ENCODE data around the gene TTC4.

Gene TTC4, protein sequence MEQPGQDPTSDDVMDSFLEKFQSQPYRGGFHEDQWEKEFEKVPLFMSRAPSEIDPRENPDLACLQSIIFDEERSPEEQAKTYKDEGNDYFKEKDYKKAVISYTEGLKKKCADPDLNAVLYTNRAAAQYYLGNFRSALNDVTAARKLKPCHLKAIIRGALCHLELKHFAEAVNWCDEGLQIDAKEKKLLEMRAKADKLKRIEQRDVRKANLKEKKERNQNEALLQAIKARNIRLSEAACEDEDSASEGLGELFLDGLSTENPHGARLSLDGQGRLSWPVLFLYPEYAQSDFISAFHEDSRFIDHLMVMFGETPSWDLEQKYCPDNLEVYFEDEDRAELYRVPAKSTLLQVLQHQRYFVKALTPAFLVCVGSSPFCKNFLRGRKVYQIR

DNA sequence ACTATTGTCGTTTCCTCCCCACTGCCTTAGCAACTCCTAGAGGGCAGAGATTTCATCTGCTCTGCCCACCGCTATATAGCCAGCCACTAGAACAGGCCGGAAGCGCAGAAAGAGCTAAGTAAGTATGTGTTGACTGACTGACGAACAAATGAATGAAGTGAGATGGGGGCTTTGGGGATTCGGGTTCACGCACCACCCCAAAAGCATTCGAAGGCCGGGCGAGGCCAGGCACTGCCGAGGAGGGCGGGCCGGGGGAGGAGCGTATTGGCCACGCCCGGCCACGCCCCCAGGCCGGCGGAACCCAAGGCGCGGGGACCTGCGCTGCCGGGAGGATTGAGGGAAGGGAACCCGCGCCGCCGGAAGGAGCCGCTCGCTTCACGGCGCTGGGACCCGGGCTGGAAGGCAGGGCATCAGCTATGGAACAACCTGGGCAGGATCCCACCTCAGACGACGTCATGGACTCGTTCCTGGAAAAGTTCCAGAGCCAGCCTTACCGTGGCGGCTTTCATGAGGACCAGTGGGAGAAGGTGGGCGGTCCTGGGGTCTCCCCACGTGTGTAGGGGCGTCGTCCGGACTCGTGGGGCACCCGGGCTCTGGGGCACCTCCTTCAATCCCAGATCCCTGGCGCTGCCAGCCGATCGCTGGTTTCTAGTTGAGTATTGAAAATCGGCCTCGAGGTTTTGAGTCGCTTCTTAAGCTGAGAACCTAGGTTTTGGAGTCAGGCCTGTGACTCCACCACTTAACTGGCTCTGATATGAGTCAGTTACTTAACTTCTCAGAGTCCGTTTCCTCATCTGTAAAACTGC is at the start of gene TTC4:
TSS of gene TTC4 (plus strand) at position 369 of the 806 bp plus-strand sequence. CDS start at position 417, 48 bp downstream.
- peak; percentile 84 for DNase-seq (ENCODE audit: low spot score)

GRCh38 chr1:54666333-54666732 is 49.3 kb upstream of the TTC4 start:
- no peak for DNase-seq (ENCODE audit: low spot score)

GRCh38 chr1:54667797-54668196 is 47.9 kb upstream of the TTC4 start:
- no peak for DNase-seq (ENCODE audit: low spot score)

GRCh38 chr1:54668567-54668966 is 47.1 kb upstream of the TTC4 start:
- no peak for DNase-seq (ENCODE audit: low spot score)

- peak; percentile 48 for DNase-seq (ENCODE audit: low spot score)
These were observed 43.6 kb upstream of the TTC4 start for GRCh38 chr1:54671985-54672608.

DNA sequence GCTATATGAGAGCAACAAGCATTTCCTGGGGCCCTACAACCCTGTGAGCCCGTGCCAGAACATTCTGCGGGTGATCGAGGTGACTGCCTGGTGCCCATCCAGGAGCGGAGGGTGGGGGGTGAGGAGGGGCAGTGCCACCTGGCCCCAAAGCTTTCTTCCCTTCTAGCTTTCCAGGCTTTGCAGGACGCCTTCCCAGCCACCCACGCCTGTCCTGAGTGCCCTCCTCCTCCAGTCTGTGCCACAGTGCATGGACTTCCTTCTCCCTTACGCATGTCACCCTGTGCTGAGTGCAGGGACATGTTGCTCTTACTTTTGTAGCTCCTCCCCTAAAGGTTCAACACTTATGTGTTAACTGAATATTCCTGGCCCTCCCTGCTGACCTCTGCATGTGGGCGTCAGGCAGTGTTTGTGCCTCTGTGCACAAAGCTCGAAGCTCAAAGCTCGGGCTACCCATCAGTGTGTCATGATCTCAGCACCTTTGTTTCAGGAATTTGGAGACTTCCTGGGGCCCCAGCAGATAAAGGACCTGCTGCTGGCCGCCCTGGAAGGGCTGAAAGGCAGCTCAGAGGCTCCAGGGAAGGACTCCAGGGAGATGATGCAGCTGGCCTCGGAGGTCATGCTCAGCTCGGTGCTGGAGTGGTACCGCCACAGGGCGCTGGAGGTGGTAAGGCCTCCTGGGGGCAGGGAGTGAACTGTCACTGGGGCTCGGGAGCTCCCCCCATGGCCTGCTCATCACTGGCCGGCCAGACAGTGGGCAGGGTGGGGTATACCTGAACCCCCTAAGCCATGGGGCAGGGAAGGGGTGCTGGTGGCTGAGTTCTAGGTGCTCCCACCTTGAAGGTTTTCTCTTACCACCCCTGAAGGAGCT is 36.7 kb upstream of the TTC4 start:
- no peak for DNase-seq (ENCODE audit: low spot score)

DNA sequence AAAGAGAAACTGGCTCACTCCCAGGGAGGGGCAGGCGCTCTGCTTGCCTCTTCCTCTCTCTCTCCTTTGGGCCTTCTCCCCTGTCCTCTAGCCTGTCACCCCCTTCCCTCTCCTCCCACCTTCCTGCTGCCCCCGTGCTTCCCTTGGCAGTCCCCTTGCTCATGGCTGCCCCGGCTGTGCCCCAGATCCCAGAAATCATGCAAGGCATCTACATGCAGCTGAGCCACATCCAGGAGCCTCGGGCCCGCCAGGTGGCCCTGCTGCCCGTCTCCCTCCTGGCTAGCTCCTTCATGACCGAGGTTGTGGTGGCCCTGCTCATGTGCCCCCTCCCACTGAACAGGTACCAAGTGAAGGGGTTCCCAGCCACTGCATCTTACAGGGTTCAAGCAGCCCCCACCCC is 36.0 kb upstream of the TTC4 start:
- DNase-seq (ENCODE audit: low spot score) = no peak

- no peak for DNase-seq (ENCODE audit: low spot score)
These were observed 35.3 kb upstream of the TTC4 start for GRCh38 chr1:54680387-54680786.

- no peak for DNase-seq (ENCODE audit: low spot score)
These were observed 34.3 kb upstream of the TTC4 start for GRCh38 chr1:54681358-54681757.

GRCh38 chr1:54683453-54683852 is 32.2 kb upstream of the TTC4 start:
- no peak for DNase-seq (ENCODE audit: low spot score)

DNA sequence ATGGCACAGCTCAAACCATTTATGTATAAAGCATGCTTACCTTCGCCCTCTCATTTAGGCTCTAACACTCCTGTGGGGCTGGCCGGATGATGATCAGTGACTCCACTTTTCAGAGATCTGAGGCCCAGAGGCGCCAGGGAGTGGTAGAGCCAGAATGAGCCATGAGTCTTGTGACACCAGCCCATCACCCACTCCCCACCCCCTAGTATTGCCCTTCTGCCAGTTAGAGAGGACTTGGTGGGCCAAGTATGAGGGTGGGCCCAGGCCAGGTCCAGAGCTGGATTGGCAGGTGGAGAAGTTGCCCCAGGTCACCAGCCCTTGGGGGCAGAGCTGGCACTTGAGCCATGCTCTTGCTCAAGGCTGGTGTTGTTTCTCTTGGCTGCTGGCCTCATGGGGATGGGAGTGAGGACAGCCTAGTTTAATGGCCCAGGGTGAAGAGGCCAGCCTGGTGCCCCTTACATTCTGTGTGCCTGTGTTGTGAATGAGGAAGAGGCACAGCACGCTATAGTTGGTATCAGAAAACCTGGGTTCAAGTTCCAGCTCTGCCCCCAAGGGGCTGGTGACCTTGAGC is 30.2 kb upstream of the TTC4 start:
- DNase-seq (ENCODE audit: low spot score) = no peak

GRCh38 chr1:54686155-54686554 is 29.5 kb upstream of the TTC4 start:
- no peak for DNase-seq (ENCODE audit: low spot score)

- no peak for DNase-seq (ENCODE audit: low spot score)
These were observed 20.9 kb upstream of the TTC4 start for GRCh38 chr1:54694771-54695170.

DNA sequence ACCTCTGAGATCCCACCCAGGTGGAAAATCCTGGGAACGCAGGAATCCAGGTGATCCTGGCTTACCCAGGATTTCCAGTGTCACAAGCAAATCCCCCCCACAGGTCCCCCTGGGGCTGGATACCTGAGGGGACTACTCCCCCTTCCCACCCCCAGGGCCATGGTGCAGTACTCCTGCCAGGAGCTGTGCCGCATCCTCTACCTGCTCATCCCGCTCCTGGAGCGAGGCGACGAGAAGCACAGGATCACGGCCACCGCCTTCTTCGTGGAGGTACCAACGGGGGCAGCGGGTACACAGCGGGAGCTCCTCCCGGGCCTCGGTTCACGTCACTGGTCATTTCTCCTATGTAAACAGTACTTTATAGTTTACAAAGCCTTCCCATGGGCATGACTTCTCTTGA is 20.4 kb upstream of the TTC4 start:
- no peak for DNase-seq (ENCODE audit: low spot score)

DNA sequence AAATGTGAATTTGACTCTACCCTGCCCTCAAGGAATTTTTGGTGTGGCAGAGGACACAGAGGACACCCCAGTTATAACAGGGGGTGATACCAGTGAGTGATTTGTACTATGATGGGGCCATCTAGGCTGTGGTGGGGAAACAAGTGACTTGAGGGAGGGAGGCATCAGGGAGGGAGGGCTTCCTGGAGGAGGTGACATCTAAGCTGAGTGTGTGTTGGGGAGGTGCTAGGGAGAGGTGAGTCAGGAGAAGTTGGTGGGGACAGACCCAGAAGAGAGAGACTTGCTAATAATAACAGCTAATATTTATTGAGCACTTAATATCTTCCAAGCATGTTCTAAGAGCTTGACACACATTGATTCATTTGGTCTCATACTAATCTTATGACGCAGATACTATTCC is 19.9 kb upstream of the TTC4 start:
- no peak for DNase-seq (ENCODE audit: low spot score)

GRCh38 chr1:54696262-54696661 is 19.4 kb upstream of the TTC4 start:
- no peak for DNase-seq (ENCODE audit: low spot score)

GRCh38 chr1:54697896-54698295 is 17.8 kb upstream of the TTC4 start:
- no peak for DNase-seq (ENCODE audit: low spot score)

DNA sequence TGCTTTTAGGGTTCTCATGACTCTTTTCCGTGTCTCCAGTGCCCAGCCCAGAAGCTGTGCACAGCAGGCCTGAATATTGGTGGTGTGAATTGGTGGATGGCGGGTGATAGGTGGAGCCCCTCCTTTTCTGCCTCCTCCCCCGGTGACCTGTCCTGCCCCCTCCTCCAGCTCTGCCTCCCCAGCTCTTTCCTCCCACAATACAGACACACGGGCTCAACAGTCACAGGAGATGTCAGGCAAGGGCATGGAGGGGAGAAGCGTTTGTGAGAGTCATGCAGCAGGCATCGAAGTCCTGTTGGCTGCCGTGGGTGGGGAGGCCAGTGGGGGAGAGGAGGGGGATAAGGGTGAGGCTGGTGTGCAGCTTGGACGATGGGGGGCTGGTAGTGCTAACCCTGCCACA is 17.3 kb upstream of the TTC4 start:
- no peak for DNase-seq (ENCODE audit: low spot score)

GRCh38 chr1:54699936-54700525 is 15.6 kb upstream of the TTC4 start:
- no peak for DNase-seq (ENCODE audit: low spot score)

DNA sequence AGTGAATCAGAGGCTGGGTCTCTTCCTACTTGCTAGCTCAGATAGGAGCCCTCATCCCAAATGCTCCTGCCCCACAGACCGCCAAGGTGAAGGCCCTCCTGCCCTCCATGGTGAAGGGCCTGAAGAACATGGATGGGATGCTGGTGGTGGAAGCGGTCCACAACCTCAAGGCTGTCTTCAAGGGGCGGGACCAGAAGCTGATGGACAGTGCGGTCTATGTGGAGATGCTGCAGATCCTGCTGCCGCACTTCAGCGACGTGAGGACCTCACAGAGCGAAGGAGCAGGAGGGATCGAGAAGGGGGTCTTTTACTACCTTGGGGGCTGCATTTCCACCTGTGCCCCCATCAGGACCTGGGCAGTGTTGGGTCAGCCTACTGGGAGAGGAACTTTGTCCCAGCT is 14.6 kb upstream of the TTC4 start:
- no peak for DNase-seq (ENCODE audit: low spot score)

DNA sequence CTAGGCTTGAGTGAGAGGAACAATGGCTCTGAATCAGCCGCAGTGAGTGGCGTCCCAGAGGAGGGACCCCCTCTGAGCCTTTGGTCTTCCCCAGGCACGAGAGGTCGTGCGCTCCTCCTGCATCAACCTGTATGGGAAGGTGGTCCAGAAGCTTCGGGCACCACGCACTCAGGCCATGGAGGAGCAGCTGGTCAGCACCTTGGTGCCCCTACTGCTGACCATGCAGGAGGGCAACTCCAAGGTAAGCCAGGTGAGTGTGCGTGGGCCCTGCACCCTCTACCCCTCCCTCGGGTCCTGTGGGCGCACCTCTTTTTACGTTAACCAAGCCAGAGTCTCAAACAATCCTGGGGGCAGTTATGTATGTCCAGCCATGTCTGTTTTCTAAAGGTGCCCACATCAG is 13.7 kb upstream of the TTC4 start:
- no peak for DNase-seq (ENCODE audit: low spot score)

Data from hematopoietic multipotent progenitor cell treated with erythropoietin and hydrocortisone succinate and interleukin-3 and kit ligand, for 15 days (in vitro differentiated cells).